NCI-H146 treated with DMSO at 0.1 percent for 48 hours (cell line): Measurements from ENCODE around the gene NAXE.
"Not testable (repeated sequence)": the region's sequence is repeated elsewhere in the genome, so short reads cannot be mapped to it uniquely, and the experiment has no call there.

Experiments used
- DNase-seq: peaks from one replicate; lab custom pipeline; 2025; ENCODE audit not compliant: unreplicated experiment; lab: John Stamatoyannopoulos, UW

The NAXE gene

GRCh38 chr1:156591432-156592157 is at the start of gene NAXE:
Gene NAXE (plus strand): TSS chr1:156591776. CDS start chr1:156591805, 29 bp downstream.
- peak; percentile 55 for DNase-seq

- DNase-seq, result no peak
These were observed 48.5 kb upstream of the NAXE start for GRCh38 chr1:156543066-156543465.

- DNase-seq, result no peak
These were observed 46.9 kb upstream of the NAXE start for GRCh38 chr1:156544592-156545102.

- no peak for DNase-seq
These were observed 45.3 kb upstream of the NAXE start for GRCh38 chr1:156546267-156546666.

- no peak for DNase-seq
These were observed 44.1 kb upstream of the NAXE start for GRCh38 chr1:156547434-156547833.

GRCh38 chr1:156547982-156548381 is 43.6 kb upstream of the NAXE start:
- no peak for DNase-seq

GRCh38 chr1:156549390-156549789 is 42.2 kb upstream of the NAXE start:
- DNase-seq, result no peak

- no peak for DNase-seq
These were observed 41.7 kb upstream of the NAXE start for GRCh38 chr1:156549831-156550230.

- no peak for DNase-seq
These were observed 41.2 kb upstream of the NAXE start for GRCh38 chr1:156550346-156550745.

GRCh38 chr1:156551066-156551643 is 40.4 kb upstream of the NAXE start:
- no peak for DNase-seq

GRCh38 chr1:156551869-156552268 is 39.7 kb upstream of the NAXE start:
- no peak for DNase-seq

- DNase-seq, result no peak
These were observed 39.1 kb upstream of the NAXE start for GRCh38 chr1:156552518-156552917.

- not testable (repeated sequence) for DNase-seq
These were observed 38.6 kb upstream of the NAXE start for GRCh38 chr1:156552937-156553336.

- no peak for DNase-seq
These were observed 37.6 kb upstream of the NAXE start for GRCh38 chr1:156553860-156554485.

- no peak for DNase-seq
These were observed 36.6 kb upstream of the NAXE start for GRCh38 chr1:156554971-156555370.

- no peak for DNase-seq
These were observed 35.9 kb upstream of the NAXE start for GRCh38 chr1:156555715-156556114.

GRCh38 chr1:156556354-156556753 is 35.2 kb upstream of the NAXE start:
- no peak for DNase-seq

GRCh38 chr1:156559086-156559796 is 32.3 kb upstream of the NAXE start:
- DNase-seq, result no peak

GRCh38 chr1:156559797-156560385 is 31.7 kb upstream of the NAXE start:
- no peak for DNase-seq

- no peak for DNase-seq
These were observed 30.9 kb upstream of the NAXE start for GRCh38 chr1:156560585-156561163.

GRCh38 chr1:156565519-156565918 is 26.1 kb upstream of the NAXE start:
- no peak for DNase-seq
